NCI-H2081 treated with DMSO at 0.1 percent for 48 hours (cell line): ENCODE results near the gene OR2V2.
"Not testable (repeated sequence)": the region's sequence is repeated elsewhere in the genome, so short reads cannot be mapped to it uniquely, and the experiment has no call there.

Experiments
- DNase-seq: peaks from one replicate; lab custom pipeline; 2025; lab: John Stamatoyannopoulos, UW

The OR2V2 gene, protein sequence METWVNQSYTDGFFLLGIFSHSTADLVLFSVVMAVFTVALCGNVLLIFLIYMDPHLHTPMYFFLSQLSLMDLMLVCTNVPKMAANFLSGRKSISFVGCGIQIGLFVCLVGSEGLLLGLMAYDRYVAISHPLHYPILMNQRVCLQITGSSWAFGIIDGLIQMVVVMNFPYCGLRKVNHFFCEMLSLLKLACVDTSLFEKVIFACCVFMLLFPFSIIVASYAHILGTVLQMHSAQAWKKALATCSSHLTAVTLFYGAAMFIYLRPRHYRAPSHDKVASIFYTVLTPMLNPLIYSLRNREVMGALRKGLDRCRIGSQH

DNA sequence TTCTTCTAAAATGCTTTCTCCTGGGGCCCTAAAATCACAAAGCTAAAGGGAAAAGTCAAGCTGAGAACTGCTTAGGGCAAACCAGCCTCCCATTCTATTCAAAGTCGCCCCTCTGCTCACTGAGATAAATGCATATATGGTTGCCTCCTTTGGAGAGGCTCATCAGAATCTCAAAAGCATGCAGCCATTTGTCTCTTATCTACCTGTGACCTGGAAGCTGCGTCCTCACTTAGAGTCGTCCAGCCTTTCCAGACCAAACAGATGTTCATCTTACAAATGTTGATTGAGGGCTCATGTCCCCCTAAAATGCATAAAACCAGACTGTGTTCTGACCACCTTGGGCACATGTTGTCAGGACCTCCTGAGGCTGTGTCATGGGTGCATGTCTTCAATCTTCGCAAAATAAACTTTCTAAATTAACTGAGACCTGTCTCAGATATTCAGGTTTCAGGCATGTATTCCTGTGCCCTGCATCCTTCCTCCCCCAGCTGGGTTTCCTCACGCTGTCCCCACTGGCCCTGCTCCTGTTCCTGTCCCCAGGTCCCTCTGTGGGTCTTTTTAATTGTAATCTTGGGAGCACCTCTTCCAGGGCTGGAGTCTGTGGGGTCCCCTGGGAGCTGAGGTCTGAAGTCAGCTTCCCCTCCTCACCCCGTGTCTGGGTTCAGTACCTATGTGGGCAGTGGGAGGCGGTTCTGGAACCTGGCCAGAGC lies at the start of gene OR2V2:
Gene OR2V2 (plus strand): TSS at position 660 of the 710 bp plus-strand sequence. CDS start 7,357 bp downstream, outside the sequence.
- DNase-seq = not testable (repeated sequence)

DNA sequence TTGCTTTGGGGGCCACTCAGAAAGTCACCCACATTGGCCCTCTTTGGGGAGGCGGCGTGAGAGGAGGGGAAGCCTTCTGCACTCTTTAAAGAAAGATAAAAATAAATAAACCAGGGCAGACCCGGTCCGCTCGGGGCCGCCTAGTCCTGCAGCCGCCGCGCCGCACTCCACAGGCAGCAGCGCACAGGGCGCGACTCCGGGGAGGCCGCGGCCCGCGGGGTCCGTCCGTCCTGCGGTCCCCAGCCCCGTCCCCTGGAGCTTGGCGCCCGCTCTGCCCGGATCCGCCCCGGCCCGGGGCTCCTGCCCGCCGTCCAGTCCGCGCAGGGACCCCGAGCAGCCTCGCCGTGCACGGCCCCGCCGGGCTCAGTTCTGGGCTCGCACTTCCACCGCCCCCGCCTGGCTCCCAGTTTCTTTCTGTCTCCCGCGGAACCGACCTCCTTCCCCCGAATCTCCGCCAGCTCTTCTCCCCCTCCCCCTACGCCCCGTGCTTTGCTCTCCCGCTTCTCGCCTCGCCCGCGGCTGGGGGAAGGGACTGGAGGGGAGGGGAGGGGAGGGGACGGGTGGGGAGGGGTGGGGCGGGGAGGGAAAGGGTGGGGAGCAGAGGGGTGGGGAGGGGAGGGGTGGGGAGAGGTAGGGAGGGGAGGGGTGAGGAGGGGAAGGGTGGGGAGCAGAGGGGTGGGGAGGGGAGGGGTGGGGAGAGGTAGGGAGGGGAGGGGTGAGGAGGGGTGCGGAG lies 49.5 kb upstream of the OR2V2 start:
- not testable (repeated sequence) for DNase-seq

DNA sequence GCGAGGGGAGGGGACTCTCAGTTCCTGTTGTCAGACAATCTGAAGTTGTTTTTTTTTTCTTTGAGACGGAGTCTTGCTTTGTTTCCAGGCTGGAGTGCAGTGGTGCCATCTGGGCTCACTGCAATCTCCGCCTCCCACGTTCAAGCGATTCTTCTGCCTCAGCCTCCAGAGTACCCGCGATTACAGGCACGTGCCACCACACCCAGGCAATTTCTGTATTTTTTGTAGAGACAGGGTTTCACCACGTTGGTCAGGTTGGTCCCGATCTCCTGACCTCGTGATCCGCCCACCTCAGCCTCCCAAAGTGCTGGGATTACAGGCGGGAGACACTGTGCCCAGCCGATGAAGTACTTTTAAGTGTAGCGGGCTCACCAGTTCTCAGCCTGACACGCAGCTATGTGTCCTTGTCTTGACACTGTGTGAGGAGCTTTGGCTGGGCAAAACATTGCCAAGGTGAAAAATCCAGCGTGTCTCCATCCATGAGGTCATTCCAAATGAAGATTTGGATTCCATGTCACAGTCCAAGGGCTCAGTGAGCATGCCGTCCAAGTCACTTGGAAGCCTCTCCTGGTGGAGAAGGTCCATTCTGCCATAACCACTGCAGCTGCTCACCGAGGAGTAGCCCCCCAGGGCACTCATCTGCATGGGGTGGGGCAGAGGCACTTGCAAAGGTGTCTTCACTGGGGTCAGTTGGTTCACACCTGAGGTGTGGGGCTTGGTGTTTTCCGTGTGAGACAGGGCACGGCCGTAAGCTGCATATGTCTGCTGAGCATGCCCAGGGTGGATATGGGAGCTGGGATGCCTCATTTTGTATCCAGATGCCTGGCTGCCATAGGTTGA lies 48.4 kb upstream of the OR2V2 start:
- DNase-seq = no peak

DNA sequence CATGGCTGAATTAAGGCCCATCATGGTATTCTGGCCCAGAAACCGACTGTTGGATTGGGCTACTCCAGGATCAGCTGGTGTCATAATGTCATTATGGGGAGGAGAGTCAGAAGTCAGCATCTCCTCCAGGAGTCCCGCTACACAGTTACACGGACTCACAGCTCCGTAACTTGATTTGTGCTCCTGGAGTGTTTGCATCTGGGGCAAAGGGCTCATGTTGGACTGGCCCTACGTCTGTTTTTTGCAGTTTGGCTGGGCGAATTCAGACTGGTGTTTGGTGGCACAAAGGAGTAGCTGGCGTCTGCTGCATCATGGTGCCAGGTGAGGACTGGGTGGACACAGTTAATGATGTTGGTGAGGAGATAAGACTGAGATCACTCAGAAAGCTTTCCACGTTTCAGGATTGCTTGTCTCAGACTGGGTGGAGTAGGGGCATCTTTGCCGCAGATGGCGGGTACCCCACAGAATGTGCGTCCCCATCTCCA lies 47.7 kb upstream of the OR2V2 start:
- no peak for DNase-seq

DNA sequence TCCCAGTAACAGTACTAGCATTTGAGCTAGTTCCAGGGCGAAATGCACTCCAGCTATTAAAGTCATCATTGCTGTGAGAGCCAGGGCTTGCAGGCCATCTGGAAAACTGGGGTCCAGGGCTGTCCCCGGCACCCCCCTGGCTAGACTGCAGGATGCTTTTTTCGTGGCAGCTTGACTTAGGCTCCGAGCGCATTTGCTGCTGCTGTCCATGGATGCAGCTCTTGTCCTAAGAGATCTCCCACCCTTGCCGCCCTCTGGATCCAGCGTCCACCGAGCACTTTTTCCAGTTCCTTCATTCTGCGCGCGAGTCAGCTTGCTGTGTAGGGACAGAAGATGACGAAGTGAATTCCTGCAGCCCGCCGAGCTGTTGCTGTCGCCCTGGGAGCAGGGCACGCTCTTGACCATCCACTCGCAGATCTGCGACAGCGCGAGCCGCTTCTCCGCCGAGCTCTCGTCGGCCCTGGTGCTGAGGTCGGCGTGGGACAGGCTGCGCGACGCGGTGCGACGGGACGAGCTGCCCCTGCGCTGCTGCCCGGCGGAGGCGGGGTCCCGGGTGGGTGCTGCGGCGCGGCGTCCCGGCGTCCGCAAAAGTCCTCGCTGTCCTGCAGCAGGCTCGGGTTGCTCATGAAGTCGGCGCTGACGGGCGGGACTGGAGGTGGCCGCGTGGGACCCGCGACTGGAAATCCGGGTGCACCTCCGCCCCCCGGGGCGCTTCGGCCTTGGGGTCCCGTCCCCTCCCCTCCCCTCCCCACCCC lies 47.1 kb upstream of the OR2V2 start:
- no peak for DNase-seq

DNA sequence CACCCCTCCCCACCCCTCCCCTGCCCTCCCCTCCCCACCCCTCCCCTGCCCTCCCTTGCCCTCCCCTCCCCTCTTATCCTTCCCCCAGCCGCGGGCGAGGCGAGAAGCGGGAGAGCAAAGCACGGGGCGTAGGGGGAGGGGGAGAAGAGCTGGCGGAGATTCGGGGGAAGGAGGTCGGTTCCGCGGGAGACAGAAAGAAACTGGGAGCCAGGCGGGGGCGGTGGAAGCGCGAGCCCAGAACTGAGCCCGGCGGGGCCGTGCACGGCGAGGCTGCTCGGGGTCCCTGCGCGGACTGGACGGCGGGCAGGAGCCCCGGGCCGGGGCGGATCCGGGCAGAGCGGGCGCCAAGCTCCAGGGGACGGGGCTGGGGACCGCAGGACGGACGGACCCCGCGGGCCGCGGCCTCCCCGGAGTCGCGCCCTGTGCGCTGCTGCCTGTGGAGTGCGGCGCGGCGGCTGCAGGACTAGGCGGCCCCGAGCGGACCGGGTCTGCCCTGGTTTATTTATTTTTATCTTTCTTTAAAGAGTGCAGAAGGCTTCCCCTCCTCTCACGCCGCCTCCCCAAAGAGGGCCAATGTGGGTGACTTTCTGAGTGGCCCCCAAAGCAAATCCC lies 46.2 kb upstream of the OR2V2 start:
- DNase-seq = not testable (repeated sequence)

DNA sequence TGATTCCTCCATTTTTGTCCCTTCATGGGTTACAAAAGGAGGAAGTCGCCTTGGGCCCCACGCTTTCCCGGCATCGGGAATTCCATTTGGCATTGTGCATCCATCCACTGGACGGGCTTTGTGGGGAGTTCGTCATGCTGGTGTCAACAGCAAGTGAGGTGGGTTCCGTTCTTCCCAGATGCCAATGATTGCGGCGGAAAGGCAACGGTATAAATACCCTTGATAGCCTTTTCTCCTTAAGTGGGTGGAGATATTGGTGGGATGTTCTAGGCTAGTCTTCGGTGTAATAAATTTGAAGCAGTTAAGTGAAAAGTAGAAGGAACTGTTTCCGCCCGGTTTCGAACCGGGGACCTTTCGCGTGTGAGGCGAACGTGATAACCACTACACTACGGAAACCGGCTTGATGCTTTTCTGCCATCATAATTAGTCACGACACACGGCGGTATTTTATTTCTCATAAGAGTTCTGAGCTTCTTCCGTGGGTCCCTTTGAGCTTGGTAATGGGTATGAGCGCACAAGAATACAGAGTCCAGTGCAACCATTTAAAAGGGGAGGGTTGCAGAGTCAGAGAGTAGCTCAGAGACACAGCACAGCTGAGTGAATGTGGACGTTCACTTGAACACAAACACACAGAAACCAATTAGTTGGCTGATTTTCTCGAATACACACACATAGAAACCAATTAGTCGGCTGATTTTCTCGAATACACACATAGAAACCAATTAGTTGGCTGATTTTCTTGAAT lies 45.3 kb upstream of the OR2V2 start:
- not testable (repeated sequence) for DNase-seq

DNA sequence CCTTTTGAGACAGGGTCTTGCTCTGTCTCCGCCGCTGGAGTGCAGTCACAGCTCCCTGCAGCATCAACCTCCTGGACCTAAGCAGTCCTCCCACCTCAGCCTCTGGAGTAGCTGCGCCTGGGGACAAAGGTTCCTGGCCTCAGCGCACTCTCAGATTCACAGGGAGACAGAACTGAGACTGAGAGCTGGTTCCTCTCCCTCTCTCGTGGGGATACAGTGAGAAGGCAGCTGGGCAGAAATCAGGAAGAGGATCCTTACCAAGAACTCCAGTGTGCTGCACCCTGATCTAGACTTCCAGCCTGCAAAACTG lies 43.2 kb upstream of the OR2V2 start:
- DNase-seq = not testable (repeated sequence)

DNA sequence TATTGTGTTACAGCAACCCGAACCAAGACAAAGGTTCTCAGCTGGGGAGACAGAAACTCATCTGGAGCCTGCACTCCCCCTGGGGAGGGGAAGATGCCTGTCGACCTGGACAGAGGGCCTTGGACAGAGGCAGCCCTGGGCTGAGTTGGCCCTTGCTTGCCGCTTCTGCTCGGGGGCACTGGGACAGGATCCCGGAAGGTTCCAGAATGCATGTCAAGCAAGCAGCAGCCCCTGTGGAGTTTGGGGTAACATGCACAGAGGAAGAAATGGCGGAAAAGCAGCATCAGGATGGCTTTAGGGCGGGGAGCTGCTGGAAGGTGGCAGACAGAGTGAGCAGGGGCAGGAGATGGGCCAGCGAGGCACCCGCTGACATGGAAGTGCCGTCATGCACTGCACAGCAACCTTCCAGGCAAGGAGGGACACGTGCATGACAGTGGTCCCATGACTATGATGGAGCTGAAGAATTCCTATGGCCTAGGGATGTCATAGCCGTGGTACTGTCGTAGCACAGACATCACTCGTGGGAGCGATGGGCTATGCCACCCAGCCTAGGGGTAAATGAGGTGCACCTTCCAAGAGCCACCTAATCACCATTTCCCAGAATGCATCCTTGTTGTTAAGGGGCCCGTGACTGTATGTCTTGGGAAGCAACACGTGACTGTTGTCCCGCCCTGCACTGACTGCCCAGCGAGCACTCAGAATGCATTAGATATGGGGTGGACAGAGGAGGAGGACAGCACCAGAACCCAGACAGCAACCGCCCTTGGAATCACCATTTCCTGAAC lies 42.6 kb upstream of the OR2V2 start:
- DNase-seq = not testable (repeated sequence)

DNA sequence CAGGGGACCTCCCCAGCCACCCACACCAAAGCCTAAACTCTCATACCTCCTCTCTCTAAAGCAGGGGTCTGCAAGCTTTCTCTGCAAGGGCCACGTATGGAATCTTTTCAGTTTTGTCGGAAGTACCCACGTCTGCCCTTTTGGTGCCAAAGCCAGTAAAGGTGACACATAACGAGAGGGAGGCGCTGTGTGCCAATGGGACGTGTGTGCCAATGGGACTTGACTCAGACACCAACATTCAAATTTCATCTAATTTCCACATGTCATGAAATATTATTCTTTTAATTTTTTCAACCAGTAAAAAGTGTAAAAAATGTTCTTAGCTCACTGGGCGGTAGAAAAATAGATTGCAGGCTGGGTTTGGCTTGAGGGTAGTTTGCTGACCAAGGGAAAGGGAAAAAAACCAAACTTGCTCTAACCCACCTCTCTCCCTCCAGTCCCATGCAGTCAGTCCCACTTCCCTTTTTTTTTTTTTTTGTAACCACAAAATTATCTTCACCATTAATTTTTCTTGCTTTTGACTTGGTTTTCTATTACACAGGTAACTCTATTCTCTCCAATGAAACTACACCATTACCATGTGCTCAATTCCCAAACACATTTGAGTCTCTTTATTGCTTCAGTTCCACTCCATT lies 41.9 kb upstream of the OR2V2 start:
- DNase-seq = no peak

DNA sequence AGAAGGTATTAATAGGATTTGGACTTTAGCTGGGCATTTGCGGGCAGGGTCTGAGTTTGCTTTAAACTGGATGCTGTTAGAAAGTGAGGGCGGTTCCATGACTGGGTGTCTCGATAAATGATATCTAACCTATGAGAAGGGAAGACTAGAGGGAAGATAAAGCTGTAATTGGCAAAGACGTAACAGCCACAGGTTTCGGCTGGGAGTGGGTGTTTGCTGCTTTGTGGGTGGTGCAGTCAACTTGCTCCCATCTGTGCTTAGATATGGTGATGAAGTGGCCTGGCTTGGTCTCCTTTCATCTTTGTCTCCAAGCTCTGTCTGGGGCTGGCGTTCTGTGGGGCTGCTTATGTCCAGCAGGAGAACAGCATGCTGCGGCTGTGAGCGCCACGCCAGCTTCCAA lies 39.7 kb upstream of the OR2V2 start:
- no peak for DNase-seq

DNA sequence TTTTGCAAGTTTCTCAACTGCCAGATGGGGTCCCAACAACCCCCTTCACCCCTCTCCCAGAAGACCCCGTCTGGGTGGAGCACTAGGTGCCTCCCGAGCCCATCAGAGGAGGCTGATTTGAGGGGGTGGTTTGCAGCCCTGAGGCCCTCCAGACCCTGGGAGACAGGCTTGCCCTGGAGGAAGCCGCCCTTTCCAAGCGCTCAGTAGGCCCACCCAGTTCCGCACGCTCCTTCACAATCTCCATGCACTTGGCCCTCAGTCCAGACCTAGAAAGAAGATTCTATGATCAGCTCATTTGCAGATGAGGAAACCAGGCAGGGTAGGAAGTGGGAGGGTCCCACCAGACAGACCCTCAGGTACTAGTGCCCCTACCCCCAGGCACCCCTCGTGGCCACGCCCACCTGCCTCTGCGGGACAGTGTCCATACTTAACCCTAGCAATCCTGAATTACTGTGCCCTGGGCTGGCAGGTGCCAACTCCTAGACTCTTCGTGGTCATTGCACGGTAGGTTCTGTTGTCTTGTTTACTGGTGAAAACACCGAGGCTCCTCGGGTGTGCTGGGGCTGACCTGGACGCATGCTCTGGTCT lies 38.7 kb upstream of the OR2V2 start:
- DNase-seq = no peak

DNA sequence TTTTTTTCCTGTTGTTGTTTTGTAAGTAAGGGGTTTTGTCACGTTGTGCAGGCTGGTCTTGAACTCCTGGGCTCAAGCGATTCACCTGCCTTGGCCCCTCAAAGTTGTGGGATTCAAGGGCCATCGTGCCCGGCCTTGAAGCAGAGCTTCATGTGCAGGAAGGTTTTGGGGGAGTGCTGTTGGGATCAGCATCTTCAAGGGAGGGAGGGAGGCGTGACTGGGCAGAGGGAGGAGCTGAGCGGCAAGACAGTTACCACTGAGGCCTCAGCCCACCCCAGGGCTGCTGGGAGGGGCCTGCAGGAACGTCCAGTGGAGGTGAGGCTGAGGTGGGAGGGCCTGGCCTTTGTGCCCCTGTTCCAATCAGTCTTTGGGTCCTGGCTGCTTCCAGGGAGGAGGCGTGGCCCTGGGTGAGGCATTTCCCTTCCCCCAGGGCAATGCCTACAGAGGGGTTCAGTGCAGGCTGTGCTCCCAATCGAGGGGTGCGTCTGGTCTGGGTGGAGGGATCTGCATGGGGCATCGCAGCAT lies 37.8 kb upstream of the OR2V2 start:
- no peak for DNase-seq

DNA sequence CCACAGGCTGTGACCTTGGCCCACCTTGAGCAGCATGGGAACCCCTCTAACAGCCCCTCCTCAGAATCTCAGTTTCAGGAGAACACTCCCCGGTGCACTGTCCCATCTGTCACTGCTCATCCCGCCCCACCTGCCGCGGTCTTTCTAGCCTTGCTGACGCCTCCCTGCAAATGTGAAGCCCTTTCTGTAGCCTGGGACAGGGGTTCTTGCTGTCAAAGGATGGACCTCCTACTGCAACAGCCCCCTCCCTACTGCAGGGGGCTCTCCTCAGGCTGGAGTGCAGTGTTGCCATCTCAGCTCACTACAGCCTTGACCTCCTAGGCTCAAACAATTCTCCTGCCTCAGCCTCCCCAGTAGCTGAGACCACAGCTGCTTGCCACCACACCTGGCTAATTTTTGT lies 36.4 kb upstream of the OR2V2 start:
- no peak for DNase-seq

DNA sequence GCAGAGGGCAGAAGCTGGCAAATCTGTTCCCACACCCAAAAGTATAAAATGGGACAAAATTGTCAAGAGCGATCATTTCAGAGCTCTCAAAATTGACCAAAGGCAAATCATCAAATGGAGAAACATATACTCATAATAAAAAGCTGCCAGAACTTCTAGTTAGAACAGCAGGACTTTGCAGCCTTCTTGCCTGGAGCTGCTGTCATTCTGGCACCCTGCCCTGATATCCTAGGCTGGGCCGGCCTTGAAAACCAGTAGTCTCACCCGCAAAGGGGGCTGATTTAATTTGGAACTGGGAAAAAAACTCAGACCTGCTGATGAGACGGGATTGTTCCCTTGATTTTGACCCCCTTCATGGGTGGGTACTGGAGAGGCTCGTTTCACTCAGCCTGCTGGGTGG lies 34.9 kb upstream of the OR2V2 start:
- DNase-seq = no peak

DNA sequence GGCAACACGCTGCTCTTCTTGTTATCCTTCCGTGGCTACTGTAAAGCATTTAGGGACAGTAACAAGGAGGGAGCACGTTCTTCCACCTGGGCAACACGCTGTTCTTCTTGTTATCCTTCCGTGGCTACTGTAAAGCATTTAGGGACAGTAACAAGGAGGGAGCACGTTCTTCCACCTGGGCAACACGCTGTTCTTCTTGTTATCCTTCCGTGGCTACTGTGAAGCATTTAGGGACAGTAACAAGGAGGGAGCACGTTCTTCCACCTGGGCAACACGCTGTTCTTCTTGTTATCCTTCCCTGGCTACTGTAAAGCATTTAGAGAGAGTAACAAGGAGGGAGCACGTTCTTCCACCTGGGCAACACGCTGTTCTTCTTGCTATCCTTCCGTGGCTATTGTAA lies 33.8 kb upstream of the OR2V2 start:
- DNase-seq = not testable (repeated sequence)

DNA sequence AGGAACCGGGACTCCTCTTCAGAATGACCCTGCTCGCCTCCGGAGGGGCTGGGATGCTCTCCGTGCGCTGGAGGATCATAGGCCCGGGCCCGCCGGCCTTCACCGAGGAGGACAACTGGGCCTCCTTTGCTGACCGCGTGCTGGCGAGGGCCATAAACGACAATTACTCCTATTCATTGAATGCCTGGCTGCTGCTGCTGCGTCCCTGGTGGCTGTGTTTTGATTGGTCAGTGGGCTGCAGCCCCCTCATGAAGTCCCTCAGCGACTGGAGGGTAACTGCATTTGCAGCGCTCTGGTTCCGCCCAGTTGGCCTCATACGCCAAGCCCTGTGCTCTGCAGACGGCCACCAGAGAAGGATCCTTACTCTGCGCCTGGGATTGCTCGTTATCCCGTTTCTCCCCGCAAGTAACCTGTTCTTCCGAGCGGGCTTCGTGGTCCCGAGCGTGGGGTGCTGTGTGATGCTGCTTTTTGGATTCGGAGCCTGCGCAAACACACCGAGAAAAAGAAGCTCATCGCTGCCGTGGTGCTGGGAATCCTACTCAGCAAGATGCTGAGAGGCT lies 33.0 kb upstream of the OR2V2 start:
- no peak for DNase-seq
